GM12878 (cell line): ENCODE data around the gene CACNA1I. TPM values are rescaled to one million over a fixed set of nuclear protein-coding genes. Genes with fewer than 3 reads are reported as not detected.

ENCODE experiments used
- ATAC-seq: fragments of 200-7000 bp; cut with Tn5 transposase; 3 replicates; pipeline ENCODE4 v1.9.1; 2020; ENCODE audit warnings: mild to moderate bottlenecking, moderate library complexity
- BruUV-seq: library from RNA; stranded (reverse); fragments of 400-500 nt; replicated peaks from 2 replicates; lab custom pipeline; 2021; lab: Mats Ljungman, UMichigan
- CTCF ChIA-PET: fragments of 300-600 bp; sonication (Branson Sonifier 250); formaldehyde crosslinking; extraction: SDS; loops from one replicate; lab custom pipeline; 2021; ENCODE audit warnings: inconsistent platforms; lab: Yijun Ruan, JAX
- POLR2A ChIA-PET: fragments of 350-600 bp; formaldehyde crosslinking; extraction: SDS; loops from one replicate; lab custom pipeline; 2021; ENCODE audit warnings: inconsistent platforms; lab: Charles Lee
- RAD21 ChIA-PET: fragments of 300-600 bp; sonication (Branson Sonifier 250); formaldehyde crosslinking; loops from one replicate; lab custom pipeline; 2023; ENCODE audit warnings: antibody characterized with exemption; ENCODE audit not compliant: unreplicated experiment; lab: Charles Lee
- SMC1A ChIA-PET: fragments of 300-600 bp; sonication (Branson Sonifier 250); formaldehyde crosslinking; loops from one replicate; lab custom pipeline; 2023; ENCODE audit not compliant: unreplicated experiment, uncharacterized antibody; lab: Charles Lee
- DNase-seq: peaks from one replicate; pipeline ENCODE4 v3.0.0-alpha.2; 2011; ENCODE audit warnings: low read depth, low spot score
- FAIRE-seq: peaks from 3 replicates; lab custom pipeline; 2011; peaks lifted over from hg19 to GRCh38; lab: Jason Lieb, UNC
- H2AFZ ChIP-seq: 2 replicates; pipeline ENCODE4 v1.6.0; 2011; ENCODE audit warnings: low read depth, low read length, control low read depth; ENCODE audit not compliant: control insufficient read depth
- H3K27ac ChIP-seq: 2 replicates; pipeline ENCODE4 v1.5.1; 2011; ENCODE audit warnings: control low read depth; ENCODE audit not compliant: control insufficient read depth, insufficient read depth
- H3K27me3 ChIP-seq, 2 experiments: replicated peaks in 1 of 2; 2 replicates each; pipeline versions ENCODE4 v1.6.0 to v1.6.1; 2011; ENCODE audit warnings: low read length in 1 of 2; ENCODE audit not compliant: control insufficient read depth in 2 of 2, insufficient read depth in 2 of 2
- H3K36me3 ChIP-seq, 2 experiments: 2 replicates each; pipeline ENCODE4 v1.5.1; 2011; ENCODE audit warnings: low read length in 1 of 2; ENCODE audit not compliant: control insufficient read depth in 2 of 2, insufficient read depth in 2 of 2
- H3K4me1 ChIP-seq: 2 replicates; pipeline ENCODE4 v1.6.1; 2011; ENCODE audit warnings: mild to moderate bottlenecking, low read length, moderate library complexity, mixed read lengths; ENCODE audit not compliant: control insufficient read depth, insufficient read depth
- H3K4me2 ChIP-seq: 2 replicates; pipeline ENCODE4 v1.6.0; 2011; ENCODE audit warnings: control low read depth; ENCODE audit not compliant: control insufficient read depth, insufficient read depth
- H3K4me3 ChIP-seq: fragments of 200-600 bp; sonication (generic); 2 replicates; pipeline ENCODE4 v1.5.1; 2016
- H3K79me2 ChIP-seq: 2 replicates; pipeline ENCODE4 v1.6.0; 2011; ENCODE audit warnings: low read length; ENCODE audit not compliant: control insufficient read depth, insufficient read depth
- H3K9ac ChIP-seq: 2 replicates; pipeline ENCODE4 v1.8.0; 2011; ENCODE audit warnings: low read length, control low read depth, mixed read lengths; ENCODE audit not compliant: control insufficient read depth, insufficient read depth
- H3K9me3 ChIP-seq: replicated peaks from 3 replicates; pipeline ENCODE4 v1.5.1; 2011; ENCODE audit warnings: mild to moderate bottlenecking, low read length; ENCODE audit not compliant: control insufficient read depth, insufficient read depth
- H4K20me1 ChIP-seq: 2 replicates; pipeline ENCODE4 v1.6.0; 2011; ENCODE audit not compliant: control insufficient read depth, insufficient read depth
- CBFB ChIP-seq: IDR thresholded peaks from 2 replicates; pipeline ENCODE4 v1.6.1; 2016; ENCODE audit warnings: antibody characterized with exemption, low read depth
- HSF1 ChIP-seq: fragments of 150-350 bp; IDR thresholded peaks from 2 replicates; pipeline ENCODE4 v1.6.1; 2014; ENCODE audit warnings: mild to moderate bottlenecking, low read depth, low read length
- JUND ChIP-seq: IDR thresholded peaks from 2 replicates; pipeline ENCODE4 v1.6.1; 2012; ENCODE audit warnings: low read depth, mild to moderate bottlenecking, low read length, improper control_type of control experiment, moderate library complexity
- POLR2AphosphoS5 ChIP-seq: IDR thresholded peaks from 2 replicates; pipeline ENCODE4 v1.6.1; 2011; ENCODE audit warnings: mild to moderate bottlenecking, low read length, inconsistent platforms
- SIN3A ChIP-seq: IDR thresholded peaks from 2 replicates; pipeline ENCODE4 v1.6.1; 2012; ENCODE audit warnings: low read depth, low read length, improper control_type of control experiment
- SUZ12 ChIP-seq: fragments of 200-600 bp; sonication (generic); IDR thresholded peaks from one replicate; pipeline ENCODE4 v1.6.1; 2018; ENCODE audit warnings: antibody characterized with exemption, mild to moderate bottlenecking; ENCODE audit not compliant: unreplicated experiment
- ZNF384 ChIP-seq: IDR thresholded peaks from 2 replicates; pipeline ENCODE4 v1.6.1; 2012; ENCODE audit warnings: low read depth, mild to moderate bottlenecking, low read length, improper control_type of control experiment, borderline replicate concordance
- WGBS: methylation state at CpG from one replicate; pipeline ENCODE4 v1.1.6; 2016; ENCODE audit warnings: low lambda C conversion rate; ENCODE audit not compliant: insufficient replicate concordance, insufficient coverage; ENCODE audit errors: missing lambda C conversion rate; 5-methylcytosine and 5-hydroxymethylcytosine counted together
- in situ Hi-C: fragments of 300-500 bp; cut with MboI; formaldehyde crosslinking; loops from 9 replicates; pipeline ENCODE4 v1.14.3; 2018; ENCODE audit warnings: mixed read lengths
- intact Hi-C: fragments of 100-400 bp; cut with micrococcal nuclease; formaldehyde crosslinking; loops from one replicate; pipeline ENCODE4 v1.14.2; 2022; ENCODE audit not compliant: unreplicated experiment
- polyA plus RNA-seq, 11 experiments: library from polyadenylated mRNA; depleted of rRNA in 4 of 11; unstranded in 6 of 11; stranded (reverse) in 5 of 11; fragments of >200 nt; fragmentation: Nextera tagmentation in 4 of 11; fragmentation: Illumina TruSeq in 1 of 11; extraction: Ambion mirVana in 4 of 11; extraction: Trizol in 1 of 11; gene quantifications; 1 replicate in 1 of 11; 2 replicates in 10 of 11; pipeline versions ENCODE4 v1.2.1 to v1.2.3, GENCODE V29; 2011 to 2016; ENCODE audit warnings: inconsistent platforms in 2 of 11, missing spikeins in 2 of 11, low read depth in 1 of 11
- total RNA-seq, 4 experiments: library from RNA; depleted of rRNA in 3 of 4; stranded (reverse); fragments of >200 nt in 3 of 4; fragmentation: Illumina TruSeq in 1 of 4; extraction: Trizol in 1 of 4; gene quantifications; 2 replicates each; pipeline versions ENCODE4 v1.2.1 to v1.2.3, GENCODE V29; 2013 to 2021

The CACNA1I gene
- total and polyA plus RNA-seq, 10 of the 15 experiments (the other 5 are each of a cell fraction or from before 2014, with no cell fraction given), result 0.01 to 0.03 TPM; not detected in 8

GRCh38 chr22:39592081-39593065 is 21.8 kb downstream of the CACNA1I start:
- Histone ChIP-seq H3K27me3 (peaks cover 0 to 2% of the 10 kb centered on the region in 2 experiments; a peak in 3 of 4 replicates), H3K4me3 (no peak overlapping the region), H3K79me2 (no peaks in the 10 kb centered on the region), H4K20me1 (no peaks in the 10 kb centered on the region), H3K4me1 (no peaks in the 10 kb centered on the region), H3K27ac (no peak overlapping the region), H3K9ac (no peak overlapping the region), H3K4me2 (no peak overlapping the region), H3K36me3 (no peaks in the 10 kb centered on the region), H3K9me3 (no peaks in the 10 kb centered on the region), H2AFZ (no peak overlapping the region)
- no TSS peak for BruUV-seq
- no peak for TF ChIP-seq JUND
- TF ChIP-seq CBFB, result no peak
- TF ChIP-seq HSF1, result no peak
- TF ChIP-seq SIN3A, result no peak
- no peak for TF ChIP-seq ZNF384
- TF ChIP-seq SUZ12, result no peak
- no peak for TF ChIP-seq POLR2AphosphoS5
- in situ Hi-C loops (no loop called here), intact Hi-C loops (no loop called here)
- RAD21 ChIA-PET, result no interaction called here
- POLR2A ChIA-PET, result interaction anchor here (0.5 kb wide), 1 partner anchor 48 kb away, joined by 3 read pairs; no protein-coding TSS in a partner anchor
- CTCF ChIA-PET, result no interaction called here
- 49% methylated on average over 32 of the region's 32 CpGs for WGBS
- FAIRE-seq (no peak), ATAC-seq (no peak), DNase-seq (no peak)
- SMC1A ChIA-PET, result no interaction called here
